Measurements from ENCODE around the gene TLR3. TPM values are rescaled to one million over a fixed set of nuclear protein-coding genes. Genes with fewer than 3 reads are reported as not detected.

TLR3 gene
- total and polyA plus RNA-seq, 2 of the 8 experiments (the other 6 are each of a cell fraction or from before 2014, with no cell fraction given), result 1.00 to 2.6 TPM

- TF ChIP-seq CHD7 (IDR thresholded peaks at IDR 0.05; ENCODE audit: insufficient replicate concordance, low read length) (no peak), SIX5 (IDR thresholded peaks at IDR 0.05; ENCODE audit: low read depth, low read length) (no peak)
Measured at GRCh38 chr4:186121057-186121456, 52.1 kb downstream of the TLR3 start (continued).
